GM12874 (cell line): ENCODE measurements around the gene MTIF3.

Source experiments
- CTCF ChIP-seq: IDR thresholded peaks from 2 replicates; pipeline ENCODE4 v1.5.1; 2011; ENCODE audit warnings: low read depth, mild to moderate bottlenecking, control low read depth, low read length, moderate library complexity; ENCODE audit not compliant: insufficient read depth

The MTIF3 gene

GRCh38 chr13:27409013-27409412, 41.4 kb downstream of the MTIF3 start:
- TF ChIP-seq CTCF, result no peak

DNA sequence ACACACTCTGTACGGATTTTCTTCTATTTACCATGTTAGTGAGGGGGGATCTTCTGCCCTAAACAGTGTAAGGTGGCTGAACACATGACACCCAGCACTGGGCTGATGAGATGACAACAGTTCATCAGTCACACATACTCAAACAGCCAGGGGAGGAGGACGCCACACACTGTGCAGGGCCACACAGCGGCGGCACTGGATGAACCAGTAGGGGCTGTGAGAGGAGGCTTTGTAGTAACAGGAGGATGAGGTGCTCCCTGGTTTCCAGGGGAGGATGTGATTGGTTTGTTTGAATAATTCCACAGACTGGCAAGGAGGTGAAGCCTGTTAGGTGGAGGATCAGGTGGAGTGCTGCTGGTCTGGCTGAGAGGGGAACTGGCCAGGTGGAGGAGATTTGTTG, 42.3 kb downstream of the MTIF3 start:
- TF ChIP-seq CTCF, result no peak

GRCh38 chr13:27406178-27406939, 44.0 kb downstream of the MTIF3 start:
- peak; percentile 50; the same call in 1 of the 2 replicates for TF ChIP-seq CTCF

DNA sequence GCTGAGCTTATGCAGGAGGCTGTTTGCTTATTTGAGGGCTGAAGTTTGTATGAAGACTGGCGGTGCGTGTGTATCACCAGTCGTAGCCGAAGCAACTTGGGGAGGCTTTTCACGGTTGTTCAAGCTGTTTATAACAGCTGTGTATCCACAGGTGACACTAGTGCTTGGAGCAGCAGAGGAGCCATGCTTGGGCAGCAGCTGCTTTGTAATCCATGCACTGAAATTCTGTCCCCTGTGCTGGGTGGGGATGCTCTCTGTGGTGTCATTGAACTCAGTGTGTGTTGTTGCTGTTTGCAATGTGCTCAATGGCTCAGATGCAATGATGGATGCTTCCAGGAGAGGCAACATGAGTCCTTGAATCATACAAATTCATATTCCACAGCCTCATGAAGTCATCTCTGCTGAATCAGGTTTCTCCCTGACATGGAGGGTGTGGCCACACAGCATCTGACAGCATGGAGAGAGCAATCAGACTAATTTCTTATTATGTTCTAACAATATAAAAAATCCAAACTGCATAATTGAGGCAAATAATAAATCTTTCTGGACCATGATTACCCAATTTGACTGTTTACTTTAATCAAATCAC, 44.7 kb downstream of the MTIF3 start:
- TF ChIP-seq CTCF, result no peak

DNA sequence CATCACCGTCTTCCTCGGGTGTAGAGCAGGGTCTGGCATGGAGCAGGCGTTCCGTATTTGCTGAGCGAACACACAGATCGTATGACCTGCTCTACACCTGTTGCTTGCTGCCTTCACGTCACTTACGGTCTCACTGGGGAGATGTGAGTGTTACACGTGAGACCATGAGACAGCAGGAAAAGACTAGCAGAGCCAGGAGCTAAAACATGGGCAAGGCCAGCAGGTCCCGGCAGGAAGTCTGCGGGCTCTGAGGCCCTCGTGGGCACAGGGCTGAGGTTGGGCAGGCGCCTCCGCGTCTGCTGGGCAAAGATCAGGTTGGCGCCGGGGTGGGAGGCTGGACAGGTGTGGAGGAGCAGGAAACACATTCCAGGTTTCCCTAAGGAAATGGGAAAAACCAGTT, 45.7 kb downstream of the MTIF3 start:
- no peak for TF ChIP-seq CTCF

DNA sequence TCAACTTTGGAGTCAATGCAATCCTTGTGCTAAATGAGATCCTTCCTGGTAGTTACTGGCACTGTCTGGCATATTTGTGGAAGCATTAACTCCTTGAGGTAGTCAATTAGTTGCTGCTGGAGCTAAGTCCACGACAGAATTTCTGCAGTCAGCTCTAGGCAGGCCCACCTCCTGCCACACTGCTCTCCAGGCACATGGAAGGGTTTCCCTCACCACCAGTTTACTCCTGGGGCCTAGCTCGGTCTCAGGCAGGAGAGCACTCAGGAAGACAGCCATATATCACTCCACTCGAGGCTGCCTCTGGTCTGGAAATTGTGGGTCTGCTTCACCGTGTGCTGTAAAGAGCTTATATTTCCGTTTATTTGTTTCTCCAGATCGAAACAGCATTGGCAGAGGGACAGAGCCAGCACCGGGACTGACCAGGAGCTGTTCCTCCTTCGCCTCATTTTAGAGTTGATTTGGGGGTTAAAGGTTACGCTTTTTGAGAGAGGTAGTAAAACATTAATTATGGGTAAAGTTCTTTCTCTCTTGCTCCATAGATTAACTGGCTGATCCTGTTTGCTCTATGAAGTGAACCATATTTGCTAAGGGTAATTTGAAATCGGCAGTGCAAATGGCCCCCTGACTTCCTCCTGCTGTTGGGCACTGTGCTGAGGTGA, 46.5 kb downstream of the MTIF3 start:
- TF ChIP-seq CTCF, result no peak

- TF ChIP-seq CTCF, result no peak
Measured at GRCh38 chr13:27403203-27403678, 47.1 kb downstream of the MTIF3 start.
